A549 treated with RU486 at 1 μM for 4 hours (cell line): Measurements from ENCODE around the gene MAGEA10. TPM values are rescaled to one million over a fixed set of nuclear protein-coding genes. Genes with fewer than 3 reads are reported as not detected.

Source experiments
- total RNA-seq: library from RNA; stranded (reverse); fragments of 200-300 nt; extraction: Qiagen RNA extraction; gene quantifications from 5 replicates; pipeline ENCODE4 v1.2.3, GENCODE V29; 2022; ENCODE audit warnings: low read depth

The MAGEA10 gene
- 0.13 TPM in 1 of 5 replicates, not detected in the others for total RNA-seq

GRCh38 chrX:152138388-152138784 lies at the start of gene MAGEA10:
Gene MAGEA10 (minus strand): TSS chrX:152138577. CDS start chrX:152135620, 2,957 bp downstream.

Other genes starting within 250 kb of the MAGEA10 start
- gene MAGEA4, start 225.7 kb downstream of the MAGEA10 start, total RNA-seq = not detected in 5 replicates
- gene GABRE, start 163.9 kb downstream of the MAGEA10 start, total RNA-seq = 21.1 to 33.7 TPM (median 27.3 TPM) in 5 replicates